CD4-positive, alpha-beta T cell treated with Interleukin-6 for 4 hours (primary cell): ENCODE data around the gene CAMKK2.

Source experiments
- DNase-seq: peaks from one replicate; pipeline ENCODE4 v3.0.0-alpha.2; 2020; ENCODE audit warnings: mixed read lengths

CAMKK2 gene

DNA sequence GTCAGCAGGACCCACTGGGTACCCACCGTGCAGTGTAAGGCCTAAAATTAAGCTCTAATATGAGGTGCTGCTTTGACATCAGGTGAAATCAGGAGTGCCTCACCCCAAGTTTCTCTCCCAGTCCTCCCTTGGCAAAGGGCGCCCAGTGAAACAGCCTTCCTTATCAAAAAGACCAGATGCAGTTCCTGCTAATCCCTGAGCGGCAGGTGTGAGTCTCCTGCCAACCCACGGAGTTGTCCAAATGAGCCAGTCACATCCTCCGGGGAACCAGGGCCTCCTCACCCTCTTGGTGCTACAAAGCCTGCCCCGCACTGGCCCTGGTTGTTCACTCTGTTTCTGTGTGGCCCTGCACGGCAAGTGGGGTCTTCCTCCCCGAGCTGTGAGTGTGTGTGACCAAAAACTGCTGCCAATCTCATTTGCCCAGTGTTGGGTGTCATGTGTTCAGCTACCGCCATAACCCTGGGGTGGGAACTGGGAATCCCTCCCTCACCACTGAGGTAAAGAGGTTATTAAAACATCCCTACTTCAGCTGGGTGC is 106.8 kb downstream of the CAMKK2 start:
- no peak for DNase-seq

GRCh38 chr12:121189131-121189530 is 107.4 kb downstream of the CAMKK2 start:
- DNase-seq: no peak

DNA sequence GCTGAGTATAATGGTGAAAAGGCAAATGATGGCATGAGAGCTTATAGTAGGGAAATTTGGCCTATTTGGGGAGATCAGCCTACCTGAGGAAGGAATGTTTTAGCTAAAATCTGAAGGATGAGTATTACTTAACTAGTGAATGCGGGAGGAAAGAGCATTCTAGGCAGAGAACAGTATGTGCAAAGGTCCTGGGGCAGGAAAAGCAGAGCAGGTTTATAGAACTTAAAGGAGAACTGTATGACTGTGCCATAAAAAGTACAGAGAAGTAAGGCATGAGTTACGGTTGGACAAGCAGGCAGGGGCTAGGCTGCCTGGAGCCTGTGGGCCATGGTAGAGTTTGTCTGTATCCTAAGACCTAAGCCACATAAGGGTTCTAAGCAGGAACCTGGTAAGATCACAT is 108.3 kb downstream of the CAMKK2 start:
- DNase-seq: no peak
